ENCODE data around the gene NT5C1B.
A peak's percentile ranks its signal among the peaks of the same experiment; 100 is the strongest.

The NT5C1B gene

GRCh38 chr2:18600255-18600613, 10.9 kb upstream of the NT5C1B start:
- no peak for DNase-seq (ENCODE audit: low read depth in 3 of 3, low spot score in 1 of 3)

- no peak for DNase-seq (ENCODE audit: low read depth in 3 of 3, low spot score in 1 of 3)
Measured at GRCh38 chr2:18599509-18600254, 10.3 kb upstream of the NT5C1B start.

GRCh38 chr2:18598848-18599484, 9.6 kb upstream of the NT5C1B start:
- DNase-seq (ENCODE audit: low read depth in 3 of 3, low spot score in 1 of 3) = no peak

- DNase-seq (ENCODE audit: low read depth in 3 of 3, low spot score in 1 of 3) = no peak
Measured at GRCh38 chr2:18597618-18598017, 8.2 kb upstream of the NT5C1B start.

GRCh38 chr2:18596993-18597392, 7.6 kb upstream of the NT5C1B start:
- DNase-seq (ENCODE audit: low read depth in 3 of 3, low spot score in 1 of 3) = no peak

GRCh38 chr2:18593496-18593895, 4.1 kb upstream of the NT5C1B start:
- DNase-seq (ENCODE audit: low read depth in 3 of 3, low spot score in 1 of 3) = no peak

GRCh38 chr2:18592372-18592771, 3.0 kb upstream of the NT5C1B start:
- DNase-seq (ENCODE audit: low read depth in 3 of 3, low spot score in 1 of 3) = no peak

- DNase-seq (ENCODE audit: low read depth in 3 of 3, low spot score in 1 of 3) = no peak
Measured at GRCh38 chr2:18588802-18589201, 567 bp downstream of the NT5C1B start.

- no peak for DNase-seq (ENCODE audit: low read depth in 3 of 3, low spot score in 1 of 3)
Measured at GRCh38 chr2:18588049-18588448, 1.3 kb downstream of the NT5C1B start.

- no peak for DNase-seq (ENCODE audit: low read depth in 3 of 3, low spot score in 1 of 3)
Measured at GRCh38 chr2:18585526-18585925, 3.8 kb downstream of the NT5C1B start.

GRCh38 chr2:18584608-18584954, 4.8 kb downstream of the NT5C1B start:
- DNase-seq (ENCODE audit: low read depth in 3 of 3, low spot score in 1 of 3) = no peak

GRCh38 chr2:18583905-18584607, 5.3 kb downstream of the NT5C1B start:
- DNase-seq (ENCODE audit: low read depth in 3 of 3, low spot score in 1 of 3) = no peak

- no peak for DNase-seq (ENCODE audit: low read depth in 3 of 3, low spot score in 1 of 3)
Measured at GRCh38 chr2:18580606-18581005, 8.8 kb downstream of the NT5C1B start.

GRCh38 chr2:18578033-18578432, 11.3 kb downstream of the NT5C1B start:
- DNase-seq (ENCODE audit: low read depth in 3 of 3, low spot score in 1 of 3) = no peak

- no peak for DNase-seq (ENCODE audit: low read depth in 3 of 3, low spot score in 1 of 3)
Measured at GRCh38 chr2:18566145-18566769, 23.1 kb downstream of the NT5C1B start.

GRCh38 chr2:18560797-18561085, 28.6 kb downstream of the NT5C1B start:
- no peak for DNase-seq (ENCODE audit: low read depth in 3 of 3, low spot score in 1 of 3)

GRCh38 chr2:18560031-18560796, 29.2 kb downstream of the NT5C1B start, which contains the start of gene RDH14:
RDH14 (minus strand) TSS chr2:18560653; CDS start chr2:18560572, 81 bp downstream.
- DNase-seq (ENCODE audit: low read depth in 3 of 3, low spot score in 1 of 3) = peak; percentile 72 to 85 (median 80)

GRCh38 chr2:18559531-18560030, 29.8 kb downstream of the NT5C1B start:
- no peak for DNase-seq (ENCODE audit: low read depth in 3 of 3, low spot score in 1 of 3)

GRCh38 chr2:18558458-18558857, 30.9 kb downstream of the NT5C1B start:
- no peak for DNase-seq (ENCODE audit: low read depth in 3 of 3, low spot score in 1 of 3)

GRCh38 chr2:18557121-18557520, 32.2 kb downstream of the NT5C1B start:
- DNase-seq (ENCODE audit: low read depth in 3 of 3, low spot score in 1 of 3) = no peak
